Stimulated activated CD8-positive, alpha-beta memory T cell treated with anti-CD3 and anti-CD28 coated beads, Interleukin-7, amount 100 ng/mL, for 4 hours (primary cell): ENCODE data around the gene SYNGR1.
"Not testable (repeated sequence)": the region's sequence is repeated elsewhere in the genome, so short reads cannot be mapped to it uniquely, and the experiment has no call there.

Experiments
- DNase-seq, 2 donors: peaks; one replicate each; pipeline ENCODE4 v3.0.0-alpha.2; 2020; ENCODE audit warnings: low read depth in 2 of 2

The SYNGR1 gene

GRCh38 chr22:39350757-39351688 is 1.2 kb downstream of the SYNGR1 start:
- DNase-seq: no peak

GRCh38 chr22:39351689-39352214 is 2.0 kb downstream of the SYNGR1 start:
- DNase-seq: no peak

- no peak for DNase-seq
Measured at GRCh38 chr22:39352306-39352891, 2.6 kb downstream of the SYNGR1 start.

GRCh38 chr22:39353346-39353745 is 3.6 kb downstream of the SYNGR1 start:
- DNase-seq: no peak

GRCh38 chr22:39355080-39355479 is 5.3 kb downstream of the SYNGR1 start:
- no peak for DNase-seq

- DNase-seq: not testable (repeated sequence)
Measured at GRCh38 chr22:39355805-39356204, 6.0 kb downstream of the SYNGR1 start.

GRCh38 chr22:39356464-39356863 is 6.7 kb downstream of the SYNGR1 start:
- no peak for DNase-seq

- not testable (repeated sequence) for DNase-seq
Measured at GRCh38 chr22:39357110-39358108, 7.6 kb downstream of the SYNGR1 start.

- DNase-seq: not testable (repeated sequence)
Measured at GRCh38 chr22:39358197-39358596, 8.4 kb downstream of the SYNGR1 start.

- DNase-seq: no peak
Measured at GRCh38 chr22:39359659-39360195, 9.9 kb downstream of the SYNGR1 start.

- DNase-seq: no peak
Measured at GRCh38 chr22:39360242-39360641, 10.5 kb downstream of the SYNGR1 start.

GRCh38 chr22:39360674-39361413 is 11.1 kb downstream of the SYNGR1 start:
- DNase-seq: no peak

GRCh38 chr22:39361496-39361895 is 11.7 kb downstream of the SYNGR1 start:
- no peak for DNase-seq

GRCh38 chr22:39362271-39362670 is 12.5 kb downstream of the SYNGR1 start:
- no peak for DNase-seq

- no peak for DNase-seq
Measured at GRCh38 chr22:39362932-39363331, 13.1 kb downstream of the SYNGR1 start.

- DNase-seq: no peak
Measured at GRCh38 chr22:39363751-39364515, 14.1 kb downstream of the SYNGR1 start.

GRCh38 chr22:39364714-39365491 is 15.1 kb downstream of the SYNGR1 start:
- DNase-seq: no peak

GRCh38 chr22:39365492-39365780 is 15.6 kb downstream of the SYNGR1 start:
- no peak for DNase-seq

GRCh38 chr22:39367035-39367434 is 17.2 kb downstream of the SYNGR1 start:
- no peak for DNase-seq
